ENCODE measurements around the gene C1QTNF1.

DNA sequence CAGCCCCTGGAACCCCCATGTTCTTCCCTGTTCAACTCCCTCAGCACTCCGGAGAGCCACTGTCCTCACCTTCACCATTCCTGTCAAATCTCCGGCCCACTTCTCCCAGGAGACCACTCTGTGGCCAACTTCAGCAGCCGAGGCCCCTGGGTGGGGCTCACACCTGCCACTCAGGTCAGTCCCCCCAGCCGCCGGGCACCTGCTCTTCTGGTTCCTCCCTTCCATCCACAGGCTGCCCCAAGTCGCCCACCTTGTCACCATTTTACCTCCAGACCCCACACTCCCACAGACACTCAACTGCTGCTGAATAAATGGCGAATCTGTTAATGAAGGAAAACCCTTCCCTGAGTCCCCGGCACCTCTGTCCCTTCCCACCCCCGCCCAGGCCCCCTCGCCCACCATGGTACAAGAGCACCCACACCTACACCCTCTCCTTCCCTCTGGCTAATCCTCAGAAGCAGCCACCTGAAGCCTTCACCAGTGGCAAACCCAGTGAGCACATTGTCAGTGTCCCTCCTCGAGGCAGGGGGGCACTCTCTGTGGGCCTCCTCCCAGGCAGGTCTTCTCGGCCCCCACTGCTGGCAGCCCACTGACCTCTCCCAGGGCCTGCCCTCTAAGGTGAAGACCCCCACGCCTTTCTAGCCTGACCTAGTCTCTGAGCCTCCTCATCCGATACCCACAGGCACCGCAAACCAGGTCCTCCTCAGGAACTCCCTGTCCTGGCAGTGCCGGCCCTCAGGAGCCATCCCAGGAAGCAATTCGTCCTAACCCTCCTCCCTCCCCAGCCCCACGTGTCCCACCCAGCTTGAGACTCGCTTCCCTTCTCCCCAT lies 22.6 kb upstream of the C1QTNF1 start:
- TF ChIP-seq CTCF (optimal IDR thresholded peaks at IDR 0.05 in 1 of 3, IDR thresholded peaks at IDR 0.05 in 1 of 3, conservative IDR thresholded peaks at IDR 0.05 in 1 of 3; ENCODE audit: extremely low read depth in 1 of 3, insufficient read depth in 2 of 3, low read length in 3 of 3) (no peak), EZH2 (IDR thresholded peaks at IDR 0.05; ENCODE audit: low read length) (no peak)
